ENCODE data around the gene ZNF366.
"Not testable (repeated sequence)": the region's sequence is repeated elsewhere in the genome, so short reads cannot be mapped to it uniquely, and the experiment has no call there.

ZNF366 gene

GRCh38 chr5:72436796-72437471 lies 70.3 kb downstream of the ZNF366 start:
- DNase-seq = no peak

DNA sequence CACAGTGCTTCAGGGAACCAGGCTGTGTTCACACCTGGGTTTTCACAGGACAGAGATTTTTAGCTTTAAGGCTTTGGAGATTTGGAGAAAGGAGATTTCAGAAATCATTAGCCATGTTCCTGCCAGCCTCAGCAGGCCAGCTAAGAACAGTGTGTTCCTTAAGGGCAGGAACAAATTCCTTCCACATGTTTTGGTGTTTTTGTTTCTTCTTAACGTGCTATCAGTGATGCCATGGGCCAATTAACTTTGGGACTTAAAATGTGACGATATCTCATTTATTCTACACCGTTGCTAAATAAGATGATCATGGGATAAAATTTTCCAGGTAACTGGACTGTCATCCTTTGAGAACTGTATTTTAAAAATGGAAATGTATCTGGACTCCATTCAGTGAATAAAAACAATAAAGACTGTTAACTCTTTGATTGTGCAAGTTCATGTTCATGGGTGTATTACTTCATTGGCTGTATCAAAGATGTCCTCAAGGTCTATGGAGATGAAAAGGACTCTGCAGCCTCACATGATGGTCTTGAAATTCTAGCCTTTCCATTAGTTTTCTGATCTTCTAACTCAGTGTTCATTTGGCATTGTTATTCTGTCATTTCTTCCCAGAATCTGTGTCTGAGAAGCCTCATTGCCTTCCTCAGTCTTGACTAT lies 72.3 kb downstream of the ZNF366 start:
- no peak for DNase-seq

- no peak for DNase-seq
These were observed 73.0 kb downstream of the ZNF366 start for GRCh38 chr5:72434056-72434780.

DNA sequence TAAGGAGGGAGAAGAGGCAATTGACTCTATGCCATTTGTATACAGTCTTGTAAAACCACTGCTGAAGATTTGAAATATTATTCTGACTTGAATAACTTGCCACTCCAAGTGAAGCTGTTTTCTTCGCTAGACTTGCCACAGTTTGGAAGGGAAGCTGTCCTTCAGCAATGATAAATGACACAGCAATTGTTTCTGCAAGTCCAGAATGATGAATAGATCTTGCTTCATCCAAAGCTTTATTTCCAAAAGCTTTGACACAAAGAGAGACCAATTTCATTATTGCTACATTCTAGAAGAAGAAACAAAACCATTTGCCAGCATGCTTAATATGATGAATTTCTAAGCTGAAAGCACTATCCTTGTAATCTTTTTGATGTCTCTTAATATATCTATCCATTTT lies 73.7 kb downstream of the ZNF366 start:
- no peak for DNase-seq

- DNase-seq = no peak
These were observed 78.5 kb downstream of the ZNF366 start for GRCh38 chr5:72428669-72429068.

DNA sequence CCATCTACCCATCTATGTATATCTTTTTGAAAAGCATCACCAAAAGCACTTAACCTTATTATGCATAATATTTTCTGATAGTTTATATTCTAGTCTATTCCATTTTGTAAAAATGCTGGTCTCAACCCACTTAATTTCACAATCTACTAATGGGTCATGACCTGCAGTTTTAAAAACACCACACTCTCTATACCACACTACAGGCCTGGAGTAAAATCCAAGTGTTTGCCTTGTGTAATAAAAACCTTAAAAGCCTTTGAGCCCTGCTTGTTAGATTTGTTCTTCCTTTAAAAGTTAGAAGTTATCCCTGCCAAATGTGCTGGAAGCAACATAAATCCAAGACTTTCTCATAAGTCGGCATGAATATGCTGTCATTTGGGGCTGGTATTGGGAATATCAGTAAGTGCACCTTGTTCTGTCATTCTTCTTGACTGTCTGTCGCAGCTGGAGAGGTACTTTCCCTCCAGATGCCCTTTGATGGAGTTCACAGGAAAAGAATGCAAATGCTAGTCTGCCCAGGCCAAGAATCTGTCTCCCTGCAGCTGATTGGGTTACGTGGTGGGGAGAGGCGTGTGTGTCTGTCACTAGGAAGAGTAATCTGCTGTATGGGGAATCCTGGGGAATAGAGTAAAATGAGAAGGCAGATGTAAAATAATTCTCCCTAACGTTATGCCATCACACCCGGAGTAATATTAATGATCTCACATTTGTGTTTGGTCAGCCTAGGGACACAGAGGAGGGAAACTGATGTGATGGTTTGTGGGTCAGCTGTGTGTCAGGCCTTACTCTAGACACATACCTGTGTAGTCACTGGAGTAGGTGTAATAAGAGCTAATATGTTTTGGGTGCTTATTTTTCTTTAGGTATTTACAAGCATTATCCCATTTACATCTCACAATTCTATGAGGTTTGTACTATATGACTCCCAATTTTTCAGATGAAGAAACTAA lies 79.4 kb downstream of the ZNF366 start:
- no peak for DNase-seq

GRCh38 chr5:72427016-72427415 lies 80.2 kb downstream of the ZNF366 start:
- no peak for DNase-seq

DNA sequence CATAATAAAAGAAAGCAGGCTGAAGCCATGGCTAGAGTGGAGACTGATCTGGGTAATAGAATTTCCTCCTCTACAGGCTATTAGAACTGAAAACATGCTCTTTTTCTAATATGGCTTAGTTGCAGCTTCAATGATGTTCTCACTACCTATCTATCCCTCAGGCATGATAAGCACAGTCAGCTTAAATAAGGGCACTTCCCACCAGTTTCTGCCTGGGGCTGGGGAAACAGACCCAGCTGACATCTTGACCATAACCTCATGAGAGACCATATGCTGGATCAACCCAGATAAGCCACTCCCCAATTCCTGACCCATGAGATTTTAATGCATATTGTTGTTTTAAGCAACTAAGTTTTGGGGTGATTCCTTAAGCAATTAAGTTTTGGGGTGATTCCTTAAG lies 81.2 kb downstream of the ZNF366 start:
- DNase-seq = no peak

GRCh38 chr5:72418271-72418670 lies 88.9 kb downstream of the ZNF366 start:
- no peak for DNase-seq

GRCh38 chr5:72417333-72418062 lies 89.7 kb downstream of the ZNF366 start:
- no peak for DNase-seq

DNA sequence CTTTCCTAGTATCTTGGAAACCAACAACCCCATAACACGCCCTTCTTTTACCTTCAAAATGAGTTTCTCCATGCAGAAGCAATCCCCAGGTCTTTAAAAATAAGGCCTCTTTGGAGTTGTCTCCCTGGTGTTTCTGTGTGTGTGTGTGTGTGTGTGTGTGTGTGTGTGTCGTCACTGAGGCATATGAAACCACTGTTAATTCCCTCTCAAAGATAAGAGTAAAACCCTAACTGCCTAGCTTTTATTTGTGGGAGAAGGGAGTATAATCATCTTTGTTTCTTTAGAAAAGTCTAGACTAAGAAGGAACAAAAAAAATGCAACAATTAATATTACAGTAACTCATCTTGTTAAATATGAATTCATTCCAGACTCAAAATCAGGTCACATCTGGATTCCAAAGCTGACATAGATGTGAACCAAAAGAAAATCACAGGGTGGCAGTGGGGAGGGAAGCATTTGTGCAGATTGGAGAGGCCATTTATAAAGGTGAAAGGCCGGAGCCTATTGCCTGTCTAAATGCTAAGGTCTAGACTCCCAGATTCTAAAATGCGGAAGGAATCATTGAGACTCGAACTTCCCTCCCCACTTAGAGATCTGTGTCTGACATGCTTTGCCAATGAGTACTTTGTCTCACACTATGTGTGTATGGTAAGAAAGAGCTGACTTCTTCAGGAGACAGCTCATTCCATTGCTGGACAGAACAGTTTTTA lies 91.4 kb downstream of the ZNF366 start:
- no peak for DNase-seq

DNA sequence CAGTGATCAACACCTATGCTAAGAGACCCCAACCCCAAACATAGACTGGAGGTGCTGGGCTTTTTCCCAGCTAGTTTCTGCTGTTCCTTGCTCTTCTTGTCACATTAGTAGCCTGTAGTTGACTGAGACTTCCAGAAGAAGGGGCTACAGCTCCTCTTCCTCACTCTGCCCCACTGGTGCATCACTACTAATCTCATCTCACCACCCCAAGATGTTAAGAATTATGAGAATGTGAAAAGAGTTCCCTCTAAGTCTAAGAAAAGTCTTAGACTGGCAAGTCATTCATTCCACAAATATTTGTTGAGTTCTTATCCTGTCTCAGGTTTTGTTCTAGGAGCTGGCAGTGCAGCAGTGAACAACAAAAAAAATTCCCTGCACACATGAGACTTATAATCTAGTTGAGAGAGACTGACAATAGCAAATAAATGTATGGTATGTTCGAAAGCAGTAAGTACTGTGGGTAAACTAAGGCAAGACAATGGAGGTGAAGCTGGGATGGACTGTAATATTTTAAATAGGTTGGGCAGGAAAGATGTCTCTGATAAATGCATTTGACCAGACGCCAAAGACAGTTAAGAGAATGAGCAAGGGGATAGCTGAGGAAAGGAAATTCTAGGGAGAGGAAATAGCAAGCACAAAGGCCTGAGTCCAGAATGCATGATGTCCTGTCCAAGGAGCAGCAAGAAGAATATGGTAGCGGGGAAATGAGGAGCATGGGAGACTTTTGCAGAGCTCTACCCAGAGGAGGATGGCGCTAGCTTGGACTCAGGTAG lies 94.7 kb downstream of the ZNF366 start:
- no peak for DNase-seq

DNA sequence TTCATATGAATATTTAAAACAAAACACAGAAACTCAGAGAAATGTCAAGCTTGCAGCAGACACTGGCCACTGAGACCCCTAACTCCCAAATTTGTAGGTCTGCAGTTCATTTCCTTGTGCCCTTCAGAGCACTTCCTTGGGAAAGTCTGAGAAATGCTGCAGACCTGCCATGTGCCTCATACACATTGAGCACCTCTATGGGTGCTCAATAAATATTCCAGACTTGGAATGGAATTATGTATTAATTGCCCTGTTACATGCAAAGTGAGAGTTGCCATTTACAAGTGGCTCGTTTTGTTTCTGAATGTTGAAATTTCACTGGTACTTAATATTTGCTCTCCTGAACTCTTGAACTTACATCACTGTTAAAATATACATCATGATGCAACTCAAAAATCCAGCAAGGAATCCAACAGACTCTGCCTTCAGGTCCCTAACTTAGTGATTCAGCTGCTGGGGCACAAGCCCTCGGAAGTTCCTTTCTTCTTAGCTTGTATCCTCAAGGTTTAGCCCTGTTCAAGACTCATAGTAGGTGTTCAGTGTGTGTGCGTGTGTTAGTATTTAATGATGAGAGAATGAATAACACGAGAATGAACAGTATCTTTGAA lies 96.4 kb downstream of the ZNF366 start:
- no peak for DNase-seq

DNA sequence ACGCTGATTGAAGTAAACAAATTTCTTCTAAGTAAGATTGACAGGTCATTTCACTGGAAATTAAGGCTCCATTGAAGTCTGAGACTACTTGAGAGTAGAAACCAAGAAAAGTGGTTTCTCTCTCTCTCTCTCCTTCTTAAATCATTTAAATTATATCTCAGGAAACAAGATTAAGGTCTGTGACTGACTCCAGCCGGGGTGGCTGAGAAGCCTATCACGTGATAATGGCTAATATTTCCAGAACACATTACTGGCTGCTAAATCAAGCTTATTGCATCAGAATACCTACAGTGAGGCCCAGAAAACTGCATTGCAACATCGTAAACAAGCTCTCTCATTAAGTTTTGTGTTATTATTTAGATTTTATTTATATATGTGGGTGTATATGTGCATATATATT lies 98.6 kb downstream of the ZNF366 start:
- no peak for DNase-seq

- DNase-seq = no peak
These were observed 99.1 kb downstream of the ZNF366 start for GRCh38 chr5:72408127-72408526.

DNA sequence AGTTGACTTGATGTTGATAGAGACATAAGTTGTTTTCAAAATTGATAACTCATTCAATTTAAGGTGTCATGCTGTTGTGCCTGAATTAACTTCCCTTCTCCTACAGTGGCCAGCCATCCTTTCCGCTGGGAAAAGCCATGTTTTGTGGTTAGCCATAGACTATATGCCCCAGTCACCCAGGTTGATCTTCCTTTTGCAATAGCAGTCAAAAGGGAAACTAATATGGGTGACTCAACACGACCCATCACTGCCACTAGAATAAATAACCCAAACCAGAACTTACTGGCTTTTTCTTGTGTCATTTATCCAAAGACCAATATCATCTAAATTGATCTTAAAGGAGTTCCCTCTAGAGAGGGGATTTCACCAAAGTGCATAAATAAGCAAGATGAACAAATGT lies 99.7 kb downstream of the ZNF366 start:
- DNase-seq = no peak

- no peak for DNase-seq
These were observed 100.1 kb downstream of the ZNF366 start for GRCh38 chr5:72407078-72407477.

GRCh38 chr5:72404771-72405170 lies 102.4 kb downstream of the ZNF366 start:
- not testable (repeated sequence) for DNase-seq

DNA sequence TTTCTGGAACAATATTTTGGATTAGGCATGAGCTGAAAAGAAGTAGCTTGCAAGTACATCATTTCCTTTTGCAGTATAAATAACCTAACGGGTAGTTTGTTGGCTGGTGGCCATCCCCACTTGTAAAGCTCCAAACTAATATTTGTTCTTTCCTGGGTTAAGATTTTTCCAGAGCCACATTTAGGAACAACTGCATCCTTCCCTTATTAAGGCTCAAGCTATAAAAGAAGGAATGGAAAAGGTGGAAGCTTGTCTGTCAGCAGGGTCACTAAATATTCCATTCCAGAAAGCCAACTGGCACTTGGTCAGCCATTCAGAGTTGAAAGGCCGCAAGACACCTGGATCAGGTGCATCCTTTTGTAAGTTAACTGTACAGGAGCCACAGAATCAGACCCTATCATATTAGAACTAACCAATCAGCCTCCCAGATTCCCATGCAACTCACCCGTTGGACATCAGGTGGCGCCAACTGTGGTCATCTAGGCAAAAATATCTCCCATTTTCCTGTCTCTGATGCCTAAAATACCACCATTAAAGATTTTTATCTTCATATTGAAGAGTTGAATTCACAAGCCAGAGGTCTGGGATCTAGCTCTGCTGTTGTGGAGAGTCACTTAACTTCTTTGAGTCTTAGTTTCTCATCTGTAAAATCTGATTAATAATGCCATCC lies 104.1 kb downstream of the ZNF366 start:
- no peak for DNase-seq

GRCh38 chr5:72402381-72402890 lies 104.8 kb downstream of the ZNF366 start:
- DNase-seq = no peak
